Vagina (tissue), 2 donors: ENCODE results near the gene NRARP. TPM values are rescaled to one million over a fixed set of nuclear protein-coding genes. Genes with fewer than 3 reads are reported as not detected.

Experiments used
- DNase-seq, 2 donors: peaks; one replicate each; pipeline ENCODE4 v3.0.0-alpha.2; 2017; ENCODE audit errors: extremely low spot score in 2 of 2
- H3K27ac ChIP-seq: fragments of 200-600 bp; sonication (generic); one replicate; pipeline ENCODE4 v1.5.1; 2019
- H3K27me3 ChIP-seq: fragments of 200-600 bp; sonication (generic); one replicate; pipeline ENCODE4 v1.5.1; 2019
- H3K36me3 ChIP-seq, 2 donors: fragments of 200-600 bp; sonication (generic); one replicate each; pipeline ENCODE4 v1.5.1; 2017 to 2019
- H3K4me1 ChIP-seq: fragments of 200-600 bp; sonication (generic); one replicate; pipeline ENCODE4 v1.5.1; 2019
- H3K4me3 ChIP-seq, 2 donors: fragments of 200-600 bp; sonication (generic); 1 replicate in 1 of 2; 2 replicates in 1 of 2; pipeline ENCODE4 v1.5.1; 2016 to 2019
- H3K9me3 ChIP-seq: fragments of 200-600 bp; sonication (generic); one replicate; pipeline ENCODE4 v1.5.1; 2019
- CTCF ChIP-seq, 3 experiments: fragments of 450-650 bp in 2 of 3; fragments of 200-600 bp in 1 of 3; sonication (generic) in 1 of 3; IDR thresholded peaks; one replicate each; pipeline ENCODE4 v1.5.1; 2017 to 2019; ENCODE audit warnings: antibody characterized with exemption in 3 of 3, mild to moderate bottlenecking in 2 of 3, moderate library complexity in 2 of 3
- POLR2A ChIP-seq, 2 donors: fragments of 450-650 bp; IDR thresholded peaks; one replicate each; pipeline ENCODE4 v1.6.1; 2017; ENCODE audit warnings: antibody characterized with exemption in 2 of 2, mild to moderate bottlenecking in 2 of 2, moderate library complexity in 2 of 2
- POLR2AphosphoS5 ChIP-seq, 2 donors: sonication (generic); formaldehyde crosslinking; IDR thresholded peaks; one replicate each; pipeline ENCODE4 v1.9.0; 2017; ENCODE audit warnings: antibody characterized with exemption in 2 of 2, mild to moderate bottlenecking in 2 of 2, low read depth in 1 of 2; ENCODE audit not compliant: insufficient read depth in 1 of 2
- intact Hi-C: fragments of 100-400 bp; cut with DNase I; formaldehyde crosslinking; loops from one replicate; pipeline ENCODE4 v1.15.1; 2023
- total RNA-seq: library from RNA; depleted of rRNA; stranded (reverse); fragments of >200 nt; gene quantifications from one replicate; pipeline ENCODE4 v1.2.3, GENCODE V29; 2016

The NRARP gene
- total RNA-seq, 1 donor from 2014 or later = 29.5 TPM

GRCh38 chr9:137305798-137306065 lies 3.7 kb upstream of the NRARP start:
- intact Hi-C loops = no loop called here
- TF ChIP-seq POLR2AphosphoS5 (IDR thresholded peaks at IDR 0.05; ENCODE audit: insufficient read depth in 1 of 2, low read depth in 1 of 2) (no peak), POLR2A (IDR thresholded peaks at IDR 0.05) (no peak), CTCF (IDR thresholded peaks at IDR 0.05) (no peak)
- Histone ChIP-seq H3K4me3 (peak overlapping the region; percentile 24 to 25), H3K4me1 (peaks cover 61% of the 10 kb centered on the region), H3K9me3 (no peaks in the 10 kb centered on the region), H3K36me3 (no peaks in the 10 kb centered on the region), H3K27ac (peak overlapping the region; percentile 76), H3K27me3 (no peaks in the 10 kb centered on the region)
- DNase-seq = no peak

- DNase-seq = no peak
- no peaks in the 10 kb centered on the region for H3K36me3 ChIP-seq
- H3K27me3 ChIP-seq = no peaks in the 10 kb centered on the region
- TF ChIP-seq POLR2A (IDR thresholded peaks at IDR 0.05) (no peak), POLR2AphosphoS5 (IDR thresholded peaks at IDR 0.05; ENCODE audit: insufficient read depth in 1 of 2, low read depth in 1 of 2) (peak in 1 of 2 donors; percentile 43)
- H3K27ac ChIP-seq = peak overlapping the region; percentile 76
- intact Hi-C loops = no loop called here
- H3K9me3 ChIP-seq = no peaks in the 10 kb centered on the region
- H3K4me1 ChIP-seq = peaks cover 66% of the 10 kb centered on the region
- H3K4me3 ChIP-seq = peak overlapping the region; percentile 24 to 25
These were observed 3.2 kb upstream of the NRARP start for GRCh38 chr9:137305060-137305797.

DNA sequence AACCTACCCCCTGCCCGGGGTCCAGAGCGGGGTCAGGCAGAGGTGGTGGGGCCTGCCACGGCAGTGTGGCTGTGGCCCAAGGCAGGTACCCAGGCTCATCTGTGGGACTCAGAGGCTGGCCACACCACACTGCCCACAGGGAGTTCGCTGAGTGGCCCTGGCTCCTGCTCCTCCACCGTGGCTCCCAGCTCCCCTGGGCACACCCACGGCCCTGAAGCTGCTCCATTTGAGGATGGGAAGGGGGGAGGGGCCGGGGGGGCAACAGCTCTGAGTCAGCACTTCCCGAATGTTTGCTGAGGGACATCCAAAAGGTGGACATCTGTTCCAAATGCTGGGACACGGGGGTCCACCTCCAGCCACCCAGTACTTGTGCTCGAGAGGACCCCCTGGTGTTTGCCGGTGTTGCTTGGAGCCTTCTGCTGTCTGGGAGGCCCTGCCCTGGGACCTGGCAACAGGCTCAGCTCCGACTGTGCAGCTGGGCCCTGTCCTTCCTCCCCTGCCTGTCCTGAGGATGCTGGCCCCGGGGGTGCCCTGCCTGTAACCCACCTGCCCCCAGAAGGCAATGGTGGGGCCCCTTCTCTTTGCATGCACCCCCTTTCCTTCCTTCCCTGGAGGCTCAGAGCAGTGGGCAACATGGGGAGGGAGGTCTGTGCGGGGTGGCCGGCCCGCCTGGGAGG lies 2.5 kb upstream of the NRARP start:
- Histone ChIP-seq H3K36me3 (no peaks in the 10 kb centered on the region), H3K27me3 (peaks cover 6% of the 10 kb centered on the region), H3K9me3 (no peaks in the 10 kb centered on the region), H3K4me3 (peak overlapping the region in 1 of 2 donors; percentile 25), H3K4me1 (peaks cover 71% of the 10 kb centered on the region), H3K27ac (peak overlapping the region; percentile 76)
- intact Hi-C loops = no loop called here
- DNase-seq = no peak
- no peak for TF ChIP-seq POLR2AphosphoS5 (IDR thresholded peaks at IDR 0.05; ENCODE audit: insufficient read depth in 1 of 2, low read depth in 1 of 2)
- no peak for TF ChIP-seq POLR2A (IDR thresholded peaks at IDR 0.05)
- TF ChIP-seq CTCF (IDR thresholded peaks at IDR 0.05) = no peak

GRCh38 chr9:137303893-137304382 lies 1.9 kb upstream of the NRARP start:
- Histone ChIP-seq H3K4me1 (peaks cover 76% of the 10 kb centered on the region), H3K4me3 (no peak overlapping the region), H3K9me3 (no peaks in the 10 kb centered on the region), H3K36me3 (no peaks in the 10 kb centered on the region), H3K27me3 (peaks cover 8% of the 10 kb centered on the region), H3K27ac (peak overlapping the region; percentile 76)
- TF ChIP-seq CTCF (IDR thresholded peaks at IDR 0.05) (no peak), POLR2A (IDR thresholded peaks at IDR 0.05) (no peak), POLR2AphosphoS5 (IDR thresholded peaks at IDR 0.05; ENCODE audit: insufficient read depth in 1 of 2, low read depth in 1 of 2) (no peak)
- no peak for DNase-seq
- intact Hi-C loops = no loop called here

DNA sequence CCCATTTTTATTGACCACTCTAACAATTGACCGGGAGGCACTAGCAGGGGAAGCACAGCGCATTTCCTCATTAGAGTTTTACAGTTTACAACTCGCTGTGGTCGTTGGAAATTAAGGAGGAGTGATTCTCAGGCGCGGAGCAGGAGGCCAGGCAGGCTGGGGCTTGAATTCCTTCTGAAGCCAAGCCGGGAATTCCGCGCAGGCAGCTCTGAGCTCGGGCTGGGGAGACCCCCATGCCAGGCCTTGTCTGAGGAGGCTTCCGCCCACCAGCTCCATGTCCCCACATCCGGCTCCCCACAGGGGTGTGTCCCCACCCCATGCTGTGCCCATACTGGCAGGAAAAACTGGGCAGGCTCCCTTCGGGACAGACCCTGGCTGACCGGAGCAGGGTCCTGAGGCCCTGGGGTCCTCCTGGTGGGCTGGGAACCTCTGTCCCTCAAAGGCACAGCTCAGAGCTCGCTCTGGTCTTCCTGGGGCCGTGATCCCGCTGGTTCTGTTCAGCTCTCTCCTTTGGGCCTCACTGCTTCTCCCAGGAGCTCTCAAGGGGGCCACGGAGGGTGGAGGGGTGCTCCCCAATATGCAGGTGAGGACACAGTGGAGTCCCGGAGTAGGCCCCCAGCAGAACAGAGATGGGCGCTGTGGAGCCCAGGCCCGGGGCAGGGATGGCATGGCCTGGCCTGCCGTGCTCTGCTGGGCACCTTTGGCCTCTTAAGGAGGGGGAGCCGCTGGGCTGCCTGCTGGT lies 1.3 kb upstream of the NRARP start:
- H3K4me3 ChIP-seq = peak overlapping the region; percentile 47 to 52
- intact Hi-C loops = no loop called here
- H3K9me3 ChIP-seq = no peaks in the 10 kb centered on the region
- no peak for DNase-seq
- H3K36me3 ChIP-seq = no peaks in the 10 kb centered on the region
- TF ChIP-seq POLR2A (IDR thresholded peaks at IDR 0.05) (no peak), POLR2AphosphoS5 (IDR thresholded peaks at IDR 0.05; ENCODE audit: insufficient read depth in 1 of 2, low read depth in 1 of 2) (no peak), CTCF (IDR thresholded peaks at IDR 0.05) (no peak)
- H3K27ac ChIP-seq = peak overlapping the region; percentile 79
- peaks cover 82% of the 10 kb centered on the region for H3K4me1 ChIP-seq
- H3K27me3 ChIP-seq = peaks cover 8% of the 10 kb centered on the region
